ENCODE results near the gene SLC25A12.
A peak's percentile ranks its signal among the peaks of the same experiment; 100 is the strongest.

Gene SLC25A12, protein sequence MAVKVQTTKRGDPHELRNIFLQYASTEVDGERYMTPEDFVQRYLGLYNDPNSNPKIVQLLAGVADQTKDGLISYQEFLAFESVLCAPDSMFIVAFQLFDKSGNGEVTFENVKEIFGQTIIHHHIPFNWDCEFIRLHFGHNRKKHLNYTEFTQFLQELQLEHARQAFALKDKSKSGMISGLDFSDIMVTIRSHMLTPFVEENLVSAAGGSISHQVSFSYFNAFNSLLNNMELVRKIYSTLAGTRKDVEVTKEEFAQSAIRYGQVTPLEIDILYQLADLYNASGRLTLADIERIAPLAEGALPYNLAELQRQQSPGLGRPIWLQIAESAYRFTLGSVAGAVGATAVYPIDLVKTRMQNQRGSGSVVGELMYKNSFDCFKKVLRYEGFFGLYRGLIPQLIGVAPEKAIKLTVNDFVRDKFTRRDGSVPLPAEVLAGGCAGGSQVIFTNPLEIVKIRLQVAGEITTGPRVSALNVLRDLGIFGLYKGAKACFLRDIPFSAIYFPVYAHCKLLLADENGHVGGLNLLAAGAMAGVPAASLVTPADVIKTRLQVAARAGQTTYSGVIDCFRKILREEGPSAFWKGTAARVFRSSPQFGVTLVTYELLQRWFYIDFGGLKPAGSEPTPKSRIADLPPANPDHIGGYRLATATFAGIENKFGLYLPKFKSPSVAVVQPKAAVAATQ

DNA sequence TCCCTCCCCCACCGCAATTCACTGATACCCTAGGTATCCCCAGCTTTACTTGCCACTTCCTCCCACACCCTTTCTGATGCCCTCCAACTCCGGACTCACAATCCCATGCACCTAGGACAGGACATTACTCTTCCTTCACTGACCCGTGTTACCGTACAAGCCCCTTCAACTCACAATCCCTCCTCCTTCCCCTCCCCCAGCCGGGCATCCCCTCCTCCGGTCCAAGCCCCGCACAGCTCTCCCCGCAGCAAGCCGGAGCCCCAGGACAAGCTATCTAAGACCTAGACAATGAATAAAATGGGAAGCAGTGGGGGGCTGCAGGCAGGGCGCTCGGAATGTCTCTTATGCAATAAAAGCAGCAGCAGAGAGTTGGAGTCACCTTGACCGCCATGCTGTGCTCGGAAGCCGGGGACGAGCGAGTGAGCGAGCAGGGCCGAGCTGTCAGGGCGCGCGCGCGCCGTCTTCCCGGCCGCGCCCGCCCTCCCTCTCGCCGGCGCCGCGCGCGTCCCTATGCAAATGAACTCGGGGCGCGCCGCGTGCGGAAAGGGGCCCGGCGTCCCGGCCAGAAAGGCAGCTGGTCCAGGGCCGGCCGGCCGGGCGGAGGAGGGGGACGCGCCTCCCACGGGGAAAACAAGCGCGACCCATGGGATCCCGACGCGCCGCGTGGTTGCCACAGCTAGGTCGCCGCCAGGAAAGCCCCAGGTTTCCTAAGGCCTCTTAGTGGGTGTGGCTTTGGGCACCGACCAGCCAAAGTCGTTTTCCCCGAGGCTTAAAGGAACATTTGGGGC, at the start of gene SLC25A12:
Gene SLC25A12 (minus strand): TSS at position 421 of the 788 bp plus-strand sequence. CDS start 30 bp downstream, at position 391.
- Histone ChIP-seq H3K4me1 (ENCODE audit: control insufficient read depth, low read length) (peaks cover 16% of the 10 kb centered on the region), H3K79me2 (ENCODE audit: control insufficient read depth, low read length) (peaks cover 35% of the 10 kb centered on the region), H3K36me3 (ENCODE audit: control insufficient read depth, low read length) (peaks cover 29% of the 10 kb centered on the region), H4K20me1 (ENCODE audit: control insufficient read depth, insufficient read depth, low read depth, low read length) (no peaks in the 10 kb centered on the region), H3K4me2 (ENCODE audit: low read length) (peak within 1 kb of the TSS; percentile 78), H3K4me3 (ENCODE audit: low read length) (peak within 1 kb of the TSS; percentile 86), H3K27ac (ENCODE audit: low read depth, low read length) (peak within 1 kb of the TSS; percentile 31), H3K9me2 (replicated peaks; ENCODE audit: control insufficient read depth, low read length) (no peaks in the 10 kb centered on the region), H3F3A (ENCODE audit: control insufficient read depth, insufficient read depth) (peaks cover 5% of the 10 kb centered on the region; the same call in 1 of the 2 replicates), H3K27me3 (ENCODE audit: control insufficient read depth, low read length) (no peaks in the 10 kb centered on the region), H3K9me3 (ENCODE audit: control insufficient read depth, insufficient read depth, low read length) (peaks cover 4% of the 10 kb centered on the region; the same call in 1 of the 2 replicates)
- TF ChIP-seq EZH2phosphoT487 (IDR thresholded peaks at IDR 0.05; ENCODE audit: borderline replicate concordance, low read length): no peak
- TF ChIP-seq, protein P1, sequence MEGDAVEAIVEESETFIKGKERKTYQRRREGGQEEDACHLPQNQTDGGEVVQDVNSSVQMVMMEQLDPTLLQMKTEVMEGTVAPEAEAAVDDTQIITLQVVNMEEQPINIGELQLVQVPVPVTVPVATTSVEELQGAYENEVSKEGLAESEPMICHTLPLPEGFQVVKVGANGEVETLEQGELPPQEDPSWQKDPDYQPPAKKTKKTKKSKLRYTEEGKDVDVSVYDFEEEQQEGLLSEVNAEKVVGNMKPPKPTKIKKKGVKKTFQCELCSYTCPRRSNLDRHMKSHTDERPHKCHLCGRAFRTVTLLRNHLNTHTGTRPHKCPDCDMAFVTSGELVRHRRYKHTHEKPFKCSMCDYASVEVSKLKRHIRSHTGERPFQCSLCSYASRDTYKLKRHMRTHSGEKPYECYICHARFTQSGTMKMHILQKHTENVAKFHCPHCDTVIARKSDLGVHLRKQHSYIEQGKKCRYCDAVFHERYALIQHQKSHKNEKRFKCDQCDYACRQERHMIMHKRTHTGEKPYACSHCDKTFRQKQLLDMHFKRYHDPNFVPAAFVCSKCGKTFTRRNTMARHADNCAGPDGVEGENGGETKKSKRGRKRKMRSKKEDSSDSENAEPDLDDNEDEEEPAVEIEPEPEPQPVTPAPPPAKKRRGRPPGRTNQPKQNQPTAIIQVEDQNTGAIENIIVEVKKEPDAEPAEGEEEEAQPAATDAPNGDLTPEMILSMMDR (IDR thresholded peaks at IDR 0.05; ENCODE audit: low read depth, low read length, poor library complexity, severe bottlenecking): no peak

DNA sequence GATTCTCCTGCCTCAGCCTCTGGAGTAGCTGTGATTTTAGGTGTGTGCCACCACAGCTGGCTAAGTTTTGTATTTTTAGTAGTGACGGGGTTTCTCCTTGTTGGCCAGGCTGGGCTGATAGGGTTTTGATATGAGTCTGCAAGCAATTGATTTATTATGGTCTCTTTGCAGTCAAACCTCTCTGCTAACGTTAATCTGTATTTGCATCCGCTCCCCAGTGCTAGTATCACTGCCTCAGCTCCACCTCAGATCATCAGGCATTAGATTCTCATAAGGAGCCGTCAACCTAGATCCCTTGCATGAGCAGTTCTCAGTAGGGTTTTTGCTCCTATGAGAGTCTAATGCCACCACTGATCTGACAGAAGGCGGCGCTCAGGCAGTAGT, 47.3 kb upstream of the SLC25A12 start:
- no peaks in the 10 kb centered on the region for H3K27me3 ChIP-seq (ENCODE audit: control insufficient read depth, low read length)
- no peaks in the 10 kb centered on the region for H3K9me3 ChIP-seq (ENCODE audit: control insufficient read depth, insufficient read depth, low read length)
- no peak overlapping the region for H3K4me2 ChIP-seq (ENCODE audit: low read length)
- H3K36me3 ChIP-seq (ENCODE audit: control insufficient read depth, low read length): peaks cover 15% of the 10 kb centered on the region; the same call in 1 of the 2 replicates
- TF ChIP-seq, protein P1 (IDR thresholded peaks at IDR 0.05; ENCODE audit: low read depth, low read length, poor library complexity, severe bottlenecking): no peak
- TF ChIP-seq EZH2phosphoT487 (IDR thresholded peaks at IDR 0.05; ENCODE audit: borderline replicate concordance, low read length): no peak
- H3K4me1 ChIP-seq (ENCODE audit: control insufficient read depth, low read length): no peaks in the 10 kb centered on the region
- H3K27ac ChIP-seq (ENCODE audit: low read depth, low read length): no peak overlapping the region
- no peaks in the 10 kb centered on the region for H3F3A ChIP-seq (ENCODE audit: control insufficient read depth, insufficient read depth)
- H4K20me1 ChIP-seq (ENCODE audit: control insufficient read depth, insufficient read depth, low read depth, low read length): 0 out of 2 replicates have a peak, but pooled peaks cover 3% of the 10 kb centered on the region
- H3K9me2 ChIP-seq (replicated peaks; ENCODE audit: control insufficient read depth, low read length): no peaks in the 10 kb centered on the region
- peaks cover 84% of the 10 kb centered on the region for H3K79me2 ChIP-seq (ENCODE audit: control insufficient read depth, low read length)
- H3K4me3 ChIP-seq (ENCODE audit: low read length): no peak overlapping the region

DNA sequence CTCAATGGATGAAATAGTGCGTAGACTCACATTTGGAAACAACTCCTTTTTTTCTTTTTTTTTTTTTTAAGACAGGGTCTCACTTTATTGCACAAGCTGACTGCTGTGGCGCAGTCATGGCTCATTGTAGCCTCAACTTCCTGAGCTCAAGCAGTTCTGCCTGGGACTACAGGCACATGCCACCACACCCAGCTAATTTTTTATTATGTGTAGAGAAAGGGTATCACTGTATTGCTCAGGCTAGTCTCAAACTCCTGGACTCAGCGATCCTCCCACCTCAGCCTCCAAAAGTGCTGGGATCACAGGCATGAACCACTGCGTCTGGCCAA, 45.7 kb upstream of the SLC25A12 start:
- no peaks in the 10 kb centered on the region for H3F3A ChIP-seq (ENCODE audit: control insufficient read depth, insufficient read depth)
- H3K9me3 ChIP-seq (ENCODE audit: control insufficient read depth, insufficient read depth, low read length): no peaks in the 10 kb centered on the region
- no peak overlapping the region for H3K27ac ChIP-seq (ENCODE audit: low read depth, low read length)
- no peaks in the 10 kb centered on the region for H3K27me3 ChIP-seq (ENCODE audit: control insufficient read depth, low read length)
- H3K36me3 ChIP-seq (ENCODE audit: control insufficient read depth, low read length): peaks cover 15% of the 10 kb centered on the region; the same call in 1 of the 2 replicates
- H3K4me3 ChIP-seq (ENCODE audit: low read length): no peak overlapping the region
- H4K20me1 ChIP-seq (ENCODE audit: control insufficient read depth, insufficient read depth, low read depth, low read length): 0 out of 2 replicates have a peak, but pooled peaks cover 3% of the 10 kb centered on the region
- H3K79me2 ChIP-seq (ENCODE audit: control insufficient read depth, low read length): peaks cover 91% of the 10 kb centered on the region
- no peak for TF ChIP-seq EZH2phosphoT487 (IDR thresholded peaks at IDR 0.05; ENCODE audit: borderline replicate concordance, low read length)
- TF ChIP-seq, protein P1 (IDR thresholded peaks at IDR 0.05; ENCODE audit: low read depth, low read length, poor library complexity, severe bottlenecking): no peak
- no peak overlapping the region for H3K4me2 ChIP-seq (ENCODE audit: low read length)
- no peaks in the 10 kb centered on the region for H3K4me1 ChIP-seq (ENCODE audit: control insufficient read depth, low read length)
- no peaks in the 10 kb centered on the region for H3K9me2 ChIP-seq (replicated peaks; ENCODE audit: control insufficient read depth, low read length)
